WTC11 (cell line): ENCODE data around the gene RBL1. TPM values are rescaled to one million over a fixed set of nuclear protein-coding genes. Genes with fewer than 3 reads are reported as not detected.
"Not testable (repeated sequence)": the region's sequence is repeated elsewhere in the genome, so short reads cannot be mapped to it uniquely, and the experiment has no call there.

Source experiments
- ATAC-seq: fragments of 200-7000 bp; cut with Tn5 transposase; 2 replicates; pipeline ENCODE4 v1.10.0; 2021; ENCODE audit warnings: mild to moderate bottlenecking, moderate library complexity
- CTCF ChIA-PET: fragments of 300-600 bp; sonication (Branson Sonifier 250); formaldehyde crosslinking; loops from one replicate; lab custom pipeline; 2021; ENCODE audit warnings: antibody characterized with exemption; lab: Charles Lee
- POLR2A ChIA-PET: fragments of 350-600 bp; sonication (Branson Sonifier 250); formaldehyde crosslinking; loops from one replicate; lab custom pipeline; 2021; ENCODE audit warnings: antibody characterized with exemption; lab: Charles Lee
- DNase-seq: peaks from one replicate; pipeline ENCODE4 v3.0.0; 2021; ENCODE audit warnings: low spot score
- H3K27ac Mint-ChIP-seq: 2 replicates; pipeline ENCODE4 v1.8.0; 2021; ENCODE audit warnings: mixed read lengths
- H3K27me3 Mint-ChIP-seq: 2 replicates; pipeline ENCODE4 v1.8.0; 2021; ENCODE audit warnings: low read depth, mild to moderate bottlenecking, moderate library complexity, mixed read lengths
- H3K36me3 Mint-ChIP-seq: 2 replicates; pipeline ENCODE4 v1.8.0; 2021; ENCODE audit warnings: mixed read lengths
- H3K4me1 Mint-ChIP-seq: 2 replicates; pipeline ENCODE4 v1.8.0; 2022; ENCODE audit warnings: mixed read lengths
- H3K4me3 Mint-ChIP-seq: 2 replicates; pipeline ENCODE4 v1.8.0; 2021; ENCODE audit warnings: mild to moderate bottlenecking, moderate library complexity, mixed read lengths
- H3K9me3 Mint-ChIP-seq: 2 replicates; pipeline ENCODE4 v1.8.0; 2021; ENCODE audit warnings: mixed read lengths
- ATF3 ChIP-seq: sonication (generic); formaldehyde crosslinking; conservative IDR thresholded peaks from 2 replicates; pipeline ENCODE4 v1.8.1; 2022; ENCODE audit warnings: mild to moderate bottlenecking, missing genetic modification reagents
- CDX4 ChIP-seq: fragments of 250-450 bp; sonication (Bioruptor Pico); IDR thresholded peaks from 2 replicates; pipeline ENCODE4 v1.9.0; 2021; ENCODE audit warnings: moderate library complexity, mild to moderate bottlenecking, inconsistent platforms, borderline replicate concordance
- CREM ChIP-seq: sonication (generic); formaldehyde crosslinking; IDR thresholded peaks from 2 replicates; pipeline ENCODE4 v1.8.1; 2022; ENCODE audit warnings: mild to moderate bottlenecking, missing genetic modification reagents, moderate library complexity
- E2F5 ChIP-seq: sonication (generic); formaldehyde crosslinking; IDR thresholded peaks from 2 replicates; pipeline ENCODE4 v1.8.1; 2022; ENCODE audit warnings: mild to moderate bottlenecking, moderate library complexity, missing genetic modification reagents
- GABPB1 ChIP-seq: sonication (generic); formaldehyde crosslinking; IDR thresholded peaks from 2 replicates; pipeline ENCODE4 v1.8.1; 2023; ENCODE audit warnings: mild to moderate bottlenecking, missing genetic modification reagents
- IRF2 ChIP-seq: sonication (generic); formaldehyde crosslinking; IDR thresholded peaks from 2 replicates; pipeline ENCODE4 v1.8.0; 2022; ENCODE audit warnings: low read depth, missing genetic modification reagents, borderline replicate concordance
- NFATC4 ChIP-seq: fragments of 250-450 bp; sonication (Bioruptor Pico); IDR thresholded peaks from 2 replicates; pipeline ENCODE4 v1.9.0; 2021; ENCODE audit warnings: mild to moderate bottlenecking
- NFYB ChIP-seq: sonication (generic); formaldehyde crosslinking; conservative IDR thresholded peaks from 2 replicates; pipeline ENCODE4 v1.8.0; 2022; ENCODE audit warnings: low read depth, missing genetic modification reagents
- PRRX2 ChIP-seq: fragments of 250-450 bp; sonication (Bioruptor Pico); IDR thresholded peaks from 2 replicates; pipeline ENCODE4 v1.8.0; 2021; ENCODE audit warnings: mild to moderate bottlenecking
- RORB ChIP-seq: fragments of 250-450 bp; sonication (Bioruptor Pico); IDR thresholded peaks from 2 replicates; pipeline ENCODE4 v1.9.0; 2021; ENCODE audit warnings: mild to moderate bottlenecking
- ZNF121 ChIP-seq: sonication (generic); formaldehyde crosslinking; IDR thresholded peaks from 2 replicates; pipeline ENCODE4 v1.8.0; 2023; ENCODE audit warnings: missing genetic modification reagents
- ZNF423 ChIP-seq: fragments of 250-450 bp; sonication (Bioruptor Pico); IDR thresholded peaks from 2 replicates; pipeline ENCODE4 v2.1.2; 2022; ENCODE audit warnings: mild to moderate bottlenecking, moderate library complexity
- total RNA-seq: library from RNA; stranded (reverse); gene quantifications from 3 replicates; pipeline ENCODE4 v1.2.3, GENCODE V29; 2021
- TF ChIP-seq, protein P1 (sequence below): sonication (generic); formaldehyde crosslinking; IDR thresholded peaks from 2 replicates; pipeline ENCODE4 v1.8.0; 2023; ENCODE audit warnings: missing genetic modification reagents, mild to moderate bottlenecking, borderline replicate concordance
- TF ChIP-seq, protein P2 (sequence below): sonication (generic); formaldehyde crosslinking; IDR thresholded peaks from 2 replicates; pipeline ENCODE4 v1.8.1; 2023; ENCODE audit warnings: mild to moderate bottlenecking, missing genetic modification reagents
- TF ChIP-seq, protein P3 (sequence below): fragments of 200-600 bp; IDR thresholded peaks from 2 replicates; pipeline ENCODE4 v1.8.0; 2022; ENCODE audit warnings: antibody characterized with exemption

Gene RBL1
- total RNA-seq, 1 experiment from 2014 or later: 11.1 TPM

- no peak for TF ChIP-seq RORB (CRISPR knock-in tag)
- TF ChIP-seq, all 79 proteins: peak for 0
These were observed 126.7 kb downstream of the RBL1 start (continued) for GRCh38 chr20:36969051-36969450.

GRCh38 chr20:36967636-36968035 lies 128.2 kb downstream of the RBL1 start:
- peaks cover 19% of the 10 kb centered on the region for H3K9me3 Mint-ChIP-seq
- ATAC-seq: no peak
- H3K27ac Mint-ChIP-seq: no peak overlapping the region
- peaks cover 8% of the 10 kb centered on the region for H3K4me1 Mint-ChIP-seq
- peaks cover 5% of the 10 kb centered on the region for H3K36me3 Mint-ChIP-seq
- H3K4me3 Mint-ChIP-seq: no peak overlapping the region
- no peak for DNase-seq
- TF ChIP-seq IRF2 (CRISPR knock-in tag): no peak
- TF ChIP-seq ZNF423 (CRISPR knock-in tag): no peak
- TF ChIP-seq RORB (CRISPR knock-in tag): no peak
- TF ChIP-seq, protein P1, sequence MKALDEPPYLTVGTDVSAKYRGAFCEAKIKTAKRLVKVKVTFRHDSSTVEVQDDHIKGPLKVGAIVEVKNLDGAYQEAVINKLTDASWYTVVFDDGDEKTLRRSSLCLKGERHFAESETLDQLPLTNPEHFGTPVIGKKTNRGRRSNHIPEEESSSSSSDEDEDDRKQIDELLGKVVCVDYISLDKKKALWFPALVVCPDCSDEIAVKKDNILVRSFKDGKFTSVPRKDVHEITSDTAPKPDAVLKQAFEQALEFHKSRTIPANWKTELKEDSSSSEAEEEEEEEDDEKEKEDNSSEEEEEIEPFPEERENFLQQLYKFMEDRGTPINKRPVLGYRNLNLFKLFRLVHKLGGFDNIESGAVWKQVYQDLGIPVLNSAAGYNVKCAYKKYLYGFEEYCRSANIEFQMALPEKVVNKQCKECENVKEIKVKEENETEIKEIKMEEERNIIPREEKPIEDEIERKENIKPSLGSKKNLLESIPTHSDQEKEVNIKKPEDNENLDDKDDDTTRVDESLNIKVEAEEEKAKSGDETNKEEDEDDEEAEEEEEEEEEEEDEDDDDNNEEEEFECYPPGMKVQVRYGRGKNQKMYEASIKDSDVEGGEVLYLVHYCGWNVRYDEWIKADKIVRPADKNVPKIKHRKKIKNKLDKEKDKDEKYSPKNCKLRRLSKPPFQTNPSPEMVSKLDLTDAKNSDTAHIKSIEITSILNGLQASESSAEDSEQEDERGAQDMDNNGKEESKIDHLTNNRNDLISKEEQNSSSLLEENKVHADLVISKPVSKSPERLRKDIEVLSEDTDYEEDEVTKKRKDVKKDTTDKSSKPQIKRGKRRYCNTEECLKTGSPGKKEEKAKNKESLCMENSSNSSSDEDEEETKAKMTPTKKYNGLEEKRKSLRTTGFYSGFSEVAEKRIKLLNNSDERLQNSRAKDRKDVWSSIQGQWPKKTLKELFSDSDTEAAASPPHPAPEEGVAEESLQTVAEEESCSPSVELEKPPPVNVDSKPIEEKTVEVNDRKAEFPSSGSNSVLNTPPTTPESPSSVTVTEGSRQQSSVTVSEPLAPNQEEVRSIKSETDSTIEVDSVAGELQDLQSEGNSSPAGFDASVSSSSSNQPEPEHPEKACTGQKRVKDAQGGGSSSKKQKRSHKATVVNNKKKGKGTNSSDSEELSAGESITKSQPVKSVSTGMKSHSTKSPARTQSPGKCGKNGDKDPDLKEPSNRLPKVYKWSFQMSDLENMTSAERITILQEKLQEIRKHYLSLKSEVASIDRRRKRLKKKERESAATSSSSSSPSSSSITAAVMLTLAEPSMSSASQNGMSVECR (CRISPR knock-in tag): no peak
- H3K27me3 Mint-ChIP-seq: no peaks in the 10 kb centered on the region
- ChIA-PET CTCF (no interaction called here), POLR2A (no interaction called here)

- H3K27ac Mint-ChIP-seq, DNase-seq, POLR2A ChIA-PET, H3K4me1 Mint-ChIP-seq, CTCF ChIA-PET, ATAC-seq, H3K27me3 Mint-ChIP-seq, H3K4me3 Mint-ChIP-seq: not testable (repeated sequence)
- peaks cover 26% of the 10 kb centered on the region for H3K9me3 Mint-ChIP-seq
- peaks cover 12% of the 10 kb centered on the region for H3K36me3 Mint-ChIP-seq
These were observed 128.8 kb downstream of the RBL1 start for GRCh38 chr20:36966965-36967364.

DNA sequence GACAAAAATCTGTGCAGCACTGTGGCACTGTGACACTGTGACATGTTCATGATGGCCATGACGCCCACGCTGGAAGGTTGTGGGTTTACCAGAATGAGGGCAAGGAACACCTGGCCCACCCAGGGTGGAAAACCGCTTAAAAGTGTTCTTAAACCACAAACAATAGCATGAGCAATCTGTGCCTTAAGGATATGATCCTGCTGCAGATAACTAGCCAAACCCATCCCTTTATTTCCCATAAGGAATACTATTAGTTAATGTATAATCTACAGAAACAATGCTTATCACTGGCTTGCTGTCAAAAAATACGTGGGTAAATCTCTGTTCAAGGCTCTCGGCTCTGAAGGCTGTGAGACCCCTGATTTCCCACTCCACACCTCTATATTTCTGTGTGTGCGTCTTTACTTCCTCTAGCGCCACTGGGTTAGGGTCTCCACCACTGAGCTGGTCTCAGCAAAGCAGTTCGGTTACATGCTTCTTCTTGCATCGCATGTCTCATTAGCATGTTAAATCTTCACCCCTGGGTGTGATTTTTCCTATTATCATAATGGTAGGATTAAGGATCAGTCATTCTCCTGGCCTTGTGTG lies 133.3 kb downstream of the RBL1 start:
- H3K4me3 Mint-ChIP-seq, CTCF ChIA-PET, H3K27me3 Mint-ChIP-seq, H3K4me1 Mint-ChIP-seq, H3K27ac Mint-ChIP-seq, POLR2A ChIA-PET, ATAC-seq, DNase-seq: not testable (repeated sequence)
- Mint-ChIP-seq H3K9me3 (peaks cover 34% of the 10 kb centered on the region), H3K36me3 (peaks cover 14% of the 10 kb centered on the region)

DNA sequence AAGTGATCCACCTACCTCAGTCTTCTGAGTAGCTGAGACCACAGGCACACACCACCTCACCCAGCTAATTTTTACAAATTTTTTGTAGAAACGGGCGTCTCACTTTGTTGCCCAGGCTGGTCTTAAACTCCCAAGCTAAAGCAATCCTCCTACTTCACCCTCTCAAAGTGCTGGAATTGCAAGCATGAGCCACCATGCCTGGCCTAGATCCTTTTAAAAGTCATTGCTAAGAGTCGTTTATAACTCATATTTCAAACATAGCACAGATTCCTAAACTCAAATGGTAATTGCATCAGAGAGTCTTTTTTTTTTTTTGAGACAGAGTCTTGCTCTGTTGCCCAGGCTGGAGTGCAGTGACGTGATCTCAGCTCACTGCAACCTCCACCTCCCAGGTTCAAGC lies 136.6 kb downstream of the RBL1 start:
- no peaks in the 10 kb centered on the region for H3K4me1 Mint-ChIP-seq
- H3K27ac Mint-ChIP-seq: no peak overlapping the region
- ChIA-PET POLR2A (interaction anchor here (0.7 kb wide), 1 partner anchor 208 kb away, joined by 3 read pairs; no protein-coding TSS in a partner anchor), CTCF (no interaction called here)
- no peak for ATAC-seq
- H3K9me3 Mint-ChIP-seq: peaks cover 34% of the 10 kb centered on the region
- no peak overlapping the region for H3K4me3 Mint-ChIP-seq
- DNase-seq: no peak
- H3K36me3 Mint-ChIP-seq: peaks cover 14% of the 10 kb centered on the region
- H3K27me3 Mint-ChIP-seq: no peaks in the 10 kb centered on the region; the same call in 1 of the 2 replicates
- TF ChIP-seq E2F5: no peak
- TF ChIP-seq CDX4 (CRISPR knock-in tag): no peak
- no peak for TF ChIP-seq IRF2 (CRISPR knock-in tag)
- TF ChIP-seq GABPB1 (CRISPR knock-in tag): no peak
- TF ChIP-seq NFATC4 (CRISPR knock-in tag): no peak
- no peak for TF ChIP-seq CREM
- no peak for TF ChIP-seq NFYB (CRISPR knock-in tag)
- TF ChIP-seq, protein P2, sequence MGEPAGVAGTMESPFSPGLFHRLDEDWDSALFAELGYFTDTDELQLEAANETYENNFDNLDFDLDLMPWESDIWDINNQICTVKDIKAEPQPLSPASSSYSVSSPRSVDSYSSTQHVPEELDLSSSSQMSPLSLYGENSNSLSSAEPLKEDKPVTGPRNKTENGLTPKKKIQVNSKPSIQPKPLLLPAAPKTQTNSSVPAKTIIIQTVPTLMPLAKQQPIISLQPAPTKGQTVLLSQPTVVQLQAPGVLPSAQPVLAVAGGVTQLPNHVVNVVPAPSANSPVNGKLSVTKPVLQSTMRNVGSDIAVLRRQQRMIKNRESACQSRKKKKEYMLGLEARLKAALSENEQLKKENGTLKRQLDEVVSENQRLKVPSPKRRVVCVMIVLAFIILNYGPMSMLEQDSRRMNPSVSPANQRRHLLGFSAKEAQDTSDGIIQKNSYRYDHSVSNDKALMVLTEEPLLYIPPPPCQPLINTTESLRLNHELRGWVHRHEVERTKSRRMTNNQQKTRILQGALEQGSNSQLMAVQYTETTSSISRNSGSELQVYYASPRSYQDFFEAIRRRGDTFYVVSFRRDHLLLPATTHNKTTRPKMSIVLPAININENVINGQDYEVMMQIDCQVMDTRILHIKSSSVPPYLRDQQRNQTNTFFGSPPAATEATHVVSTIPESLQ: no peak
- no peak for TF ChIP-seq ZNF121 (CRISPR knock-in tag)
- TF ChIP-seq, protein P3, sequence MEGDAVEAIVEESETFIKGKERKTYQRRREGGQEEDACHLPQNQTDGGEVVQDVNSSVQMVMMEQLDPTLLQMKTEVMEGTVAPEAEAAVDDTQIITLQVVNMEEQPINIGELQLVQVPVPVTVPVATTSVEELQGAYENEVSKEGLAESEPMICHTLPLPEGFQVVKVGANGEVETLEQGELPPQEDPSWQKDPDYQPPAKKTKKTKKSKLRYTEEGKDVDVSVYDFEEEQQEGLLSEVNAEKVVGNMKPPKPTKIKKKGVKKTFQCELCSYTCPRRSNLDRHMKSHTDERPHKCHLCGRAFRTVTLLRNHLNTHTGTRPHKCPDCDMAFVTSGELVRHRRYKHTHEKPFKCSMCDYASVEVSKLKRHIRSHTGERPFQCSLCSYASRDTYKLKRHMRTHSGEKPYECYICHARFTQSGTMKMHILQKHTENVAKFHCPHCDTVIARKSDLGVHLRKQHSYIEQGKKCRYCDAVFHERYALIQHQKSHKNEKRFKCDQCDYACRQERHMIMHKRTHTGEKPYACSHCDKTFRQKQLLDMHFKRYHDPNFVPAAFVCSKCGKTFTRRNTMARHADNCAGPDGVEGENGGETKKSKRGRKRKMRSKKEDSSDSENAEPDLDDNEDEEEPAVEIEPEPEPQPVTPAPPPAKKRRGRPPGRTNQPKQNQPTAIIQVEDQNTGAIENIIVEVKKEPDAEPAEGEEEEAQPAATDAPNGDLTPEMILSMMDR: no peak
- TF ChIP-seq PRRX2 (CRISPR knock-in tag): no peak
- no peak for TF ChIP-seq ATF3 (CRISPR knock-in tag)
